ENCODE measurements around the gene HMGB1.

The HMGB1 gene

GRCh38 chr13:30465593-30466357 is at the start of gene HMGB1:
HMGB1 (minus strand) TSS chr13:30465936; CDS start chr13:30463680, 2,256 bp downstream.
- peak; percentile 86 for DNase-seq

GRCh38 chr13:30510811-30511371 is 45.2 kb upstream of the HMGB1 start:
- DNase-seq, result no peak

- DNase-seq, result no peak
Observed at GRCh38 chr13:30510091-30510490, 44.4 kb upstream of the HMGB1 start.

- no peak for DNase-seq
Observed at GRCh38 chr13:30509254-30510050, 43.7 kb upstream of the HMGB1 start.

GRCh38 chr13:30504081-30504480 is 38.3 kb upstream of the HMGB1 start:
- no peak for DNase-seq

GRCh38 chr13:30502237-30502636 is 36.5 kb upstream of the HMGB1 start:
- no peak for DNase-seq

- DNase-seq, result no peak
Observed at GRCh38 chr13:30499338-30499737, 33.6 kb upstream of the HMGB1 start.

GRCh38 chr13:30496147-30496546 is 30.4 kb upstream of the HMGB1 start:
- DNase-seq, result no peak

- no peak for DNase-seq
Observed at GRCh38 chr13:30495746-30496145, 30.0 kb upstream of the HMGB1 start.

GRCh38 chr13:30493658-30494381 is 28.1 kb upstream of the HMGB1 start:
- no peak for DNase-seq

- no peak for DNase-seq
Observed at GRCh38 chr13:30487075-30487470, 21.3 kb upstream of the HMGB1 start.

GRCh38 chr13:30486230-30487074 is 20.7 kb upstream of the HMGB1 start:
- DNase-seq, result no peak

- DNase-seq, result no peak
Observed at GRCh38 chr13:30481241-30481760, 15.6 kb upstream of the HMGB1 start.

- no peak for DNase-seq
Observed at GRCh38 chr13:30480292-30480950, 14.7 kb upstream of the HMGB1 start.

- DNase-seq, result no peak
Observed at GRCh38 chr13:30479883-30480219, 14.1 kb upstream of the HMGB1 start.

- DNase-seq, result no peak
Observed at GRCh38 chr13:30479154-30479882, 13.6 kb upstream of the HMGB1 start.

GRCh38 chr13:30477346-30478195 is 11.8 kb upstream of the HMGB1 start:
- no peak for DNase-seq

GRCh38 chr13:30473675-30474074 is 7.9 kb upstream of the HMGB1 start:
- DNase-seq, result no peak

- DNase-seq, result no peak
Observed at GRCh38 chr13:30466841-30467252, 1.1 kb upstream of the HMGB1 start.

- no peak for DNase-seq
Observed at GRCh38 chr13:30466358-30466714, 600 bp upstream of the HMGB1 start.
